Caki2 (cell line): Measurements from ENCODE around the gene TBCE. TPM values are rescaled to one million over a fixed set of nuclear protein-coding genes. Genes with fewer than 3 reads are reported as not detected.

ENCODE experiments used
- DNase-seq: peaks from one replicate; pipeline ENCODE4 v3.0.0-alpha.2; 2015; ENCODE audit warnings: low read depth
- in situ Hi-C: cut with HindIII; loops from 2 replicates; pipeline ENCODE4 v1.10.0; 2016; ENCODE audit warnings: low sequenced_read_pairs, low pct_unique_long_range_greater_than_20kb, mixed read lengths
- total RNA-seq: library from RNA; depleted of rRNA; stranded (reverse); fragments of >200 nt; shearing (Covaris generic); gene quantifications from 2 replicates; pipeline ENCODE4 v1.2.3, GENCODE V29; 2014; ENCODE audit warnings: low replicate concordance; rRNA removed

TBCE gene
- total RNA-seq, 1 experiment from 2014 or later = 56.3 TPM

GRCh38 chr1:235470741-235471439 lies 103.7 kb downstream of the TBCE start:
- in situ Hi-C loops = no loop called here
- no peak for DNase-seq

- no peak for DNase-seq
- in situ Hi-C loops = no loop called here
Observed at GRCh38 chr1:235473806-235474205, 106.6 kb downstream of the TBCE start.

- no peak for DNase-seq
- in situ Hi-C loops = no loop called here
Observed at GRCh38 chr1:235483090-235483489, 115.9 kb downstream of the TBCE start.

GRCh38 chr1:235485558-235485957 lies 118.3 kb downstream of the TBCE start:
- DNase-seq = no peak
- in situ Hi-C loops = no loop called here

GRCh38 chr1:235486321-235486720 lies 119.1 kb downstream of the TBCE start:
- DNase-seq = no peak
- in situ Hi-C loops = no loop called here

GRCh38 chr1:235491644-235492043 lies 124.4 kb downstream of the TBCE start:
- DNase-seq = no peak
- in situ Hi-C loops = no loop called here

- in situ Hi-C loops = no loop called here
Observed at GRCh38 chr1:235494531-235494930, 127.3 kb downstream of the TBCE start.

GRCh38 chr1:235495030-235495429 lies 127.8 kb downstream of the TBCE start:
- no peak for DNase-seq
- in situ Hi-C loops = no loop called here

More at GRCh38 chr1:235494531-235494930, 127.3 kb downstream of the TBCE start:
- DNase-seq = no peak

- no peak for DNase-seq
Observed at GRCh38 chr1:235495551-235495950, 128.3 kb downstream of the TBCE start.

GRCh38 chr1:235500971-235501540 lies 133.8 kb downstream of the TBCE start:
- no peak for DNase-seq
- in situ Hi-C loops = no loop called here

More at GRCh38 chr1:235495551-235495950, 128.3 kb downstream of the TBCE start:
- in situ Hi-C loops = no loop called here

Other genes starting within 250 kb of the TBCE start
- gene TOMM20, start 238.6 kb upstream of the TBCE start, total RNA-seq = 104 and 111 TPM in 2 replicates
- 93.9 and 112 TPM in 2 replicates for gene RBM34, start 206.2 kb upstream of the TBCE start, total RNA-seq
- 10.8 and 18.3 TPM in 2 replicates for gene ARID4B, start 39.2 kb upstream of the TBCE start, total RNA-seq
- gene GGPS1, start 38.9 kb upstream of the TBCE start, total RNA-seq = 14.8 and 27.7 TPM in 2 replicates
- 11.1 and 13.7 TPM in 2 replicates for gene B3GALNT2, start 137.0 kb downstream of the TBCE start, total RNA-seq